SK-N-MC (cell line): ENCODE results near the gene ADAMTS6.

Experiments used
- EZH2 ChIP-seq: fragments of 200-600 bp; sonication (generic); IDR thresholded peaks from one replicate; pipeline ENCODE4 v1.6.1; 2017; ENCODE audit warnings: antibody characterized with exemption
- POLR2AphosphoS5 ChIP-seq: IDR thresholded peaks from 2 replicates; pipeline ENCODE4 v1.6.1; 2012; ENCODE audit warnings: mild to moderate bottlenecking, low read depth, low read length, borderline replicate concordance

- no peak for TF ChIP-seq POLR2AphosphoS5
- TF ChIP-seq EZH2, result no peak
Observed at GRCh38 chr5:65461490-65461889, 20.2 kb downstream of the ADAMTS6 start.
